Endothelial cell of umbilical vein (primary cell): ENCODE data around the gene TCHP.

Experiments
- CTCF ChIP-seq, 2 donors: IDR thresholded peaks; 1 replicate in 1 of 2; 2 replicates in 1 of 2; pipeline ENCODE4 v1.5.1; 2011; ENCODE audit warnings: low read length in 2 of 2, mild to moderate bottlenecking in 2 of 2, moderate library complexity in 2 of 2, control low read depth in 1 of 2, inconsistent platforms in 1 of 2, low read depth in 1 of 2; ENCODE audit not compliant: insufficient read depth in 1 of 2; ENCODE audit errors: extremely low read depth in 1 of 2
- POLR2A ChIP-seq: IDR thresholded peaks from 2 replicates; pipeline ENCODE4 v1.6.1; 2012; ENCODE audit warnings: low read depth, mild to moderate bottlenecking, control low read depth, low read length
- POLR2AphosphoS5 ChIP-seq: IDR thresholded peaks from 2 replicates; pipeline ENCODE4 v1.6.1; 2012; ENCODE audit warnings: low read depth, mild to moderate bottlenecking, control low read depth, low read length, moderate library complexity; ENCODE audit not compliant: insufficient read depth

GRCh38 chr12:109952873-109953272, 52.8 kb downstream of the TCHP start:
- no peak for TF ChIP-seq CTCF (IDR thresholded peaks at IDR 0.05; ENCODE audit: extremely low read depth in 1 of 2, insufficient read depth in 1 of 2, low read depth in 1 of 2, low read length in 2 of 2)
- TF ChIP-seq POLR2A, result no peak
- TF ChIP-seq POLR2AphosphoS5, result no peak
